C4-2B (cell line): ENCODE results near the gene ZNF48.

Source experiments
- CTCF ChIP-seq: fragments of 450-650 bp; conservative IDR thresholded peaks from 2 replicates; pipeline ENCODE4 v1.5.1; 2017; ENCODE audit warnings: mild to moderate bottlenecking
- ZFX ChIP-seq: fragments of 450-650 bp; IDR thresholded peaks from 2 replicates; pipeline ENCODE4 v1.6.1; 2017

GRCh38 chr16:30371248-30371816 lies 23.9 kb upstream of the ZNF48 start:
- TF ChIP-seq CTCF (no peak), ZFX (no peak)
